RWPE1 (cell line): ENCODE measurements around the gene STK32A.

Experiments used
- CTCF ChIA-PET: fragments of 350-600 bp; sonication (Branson Sonifier 250); formaldehyde crosslinking; extraction: SDS; loops from one replicate; lab custom pipeline; 2021; lab: Yijun Ruan, JAX
- POLR2A ChIA-PET: fragments of 400-600 bp; formaldehyde crosslinking; extraction: SDS; loops from one replicate; lab custom pipeline; 2020; ENCODE audit warnings: antibody characterized with exemption; ENCODE audit not compliant: low non-redundant PET; lab: Yijun Ruan, JAX
- DNase-seq: peaks from one replicate; pipeline ENCODE4 v3.0.0; 2012; ENCODE audit warnings: low spot score
- H3K27ac ChIP-seq: fragments of 450-650 bp; 2 replicates; pipeline ENCODE4 v1.5.1; 2017
- TF ChIP-seq, protein P1 (sequence below): fragments of 450-650 bp; conservative IDR thresholded peaks from 2 replicates; pipeline ENCODE4 v1.5.1; 2017; ENCODE audit warnings: low read depth, mild to moderate bottlenecking

The STK32A gene

DNA sequence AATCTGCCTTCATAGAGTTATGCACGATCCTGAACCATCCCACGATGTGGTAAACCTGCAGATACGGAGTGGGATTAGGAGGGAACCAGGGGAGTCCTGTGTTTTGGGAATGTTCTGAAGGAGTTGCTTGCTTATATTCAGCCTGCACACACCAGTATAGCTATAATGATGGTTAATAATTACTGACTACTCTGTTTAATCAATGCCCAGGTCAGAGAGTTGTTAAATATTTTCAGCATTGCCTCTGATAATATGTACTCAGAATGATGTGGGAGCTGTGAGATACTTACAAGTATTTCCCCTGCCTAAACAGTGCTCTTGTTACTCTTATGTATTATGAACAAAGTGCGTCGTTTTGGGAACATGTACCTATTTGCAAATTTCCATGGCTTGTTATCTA, 34.8 kb upstream of the STK32A start:
- no peak for DNase-seq
- no peak overlapping the region for H3K27ac ChIP-seq
- TF ChIP-seq, protein P1, sequence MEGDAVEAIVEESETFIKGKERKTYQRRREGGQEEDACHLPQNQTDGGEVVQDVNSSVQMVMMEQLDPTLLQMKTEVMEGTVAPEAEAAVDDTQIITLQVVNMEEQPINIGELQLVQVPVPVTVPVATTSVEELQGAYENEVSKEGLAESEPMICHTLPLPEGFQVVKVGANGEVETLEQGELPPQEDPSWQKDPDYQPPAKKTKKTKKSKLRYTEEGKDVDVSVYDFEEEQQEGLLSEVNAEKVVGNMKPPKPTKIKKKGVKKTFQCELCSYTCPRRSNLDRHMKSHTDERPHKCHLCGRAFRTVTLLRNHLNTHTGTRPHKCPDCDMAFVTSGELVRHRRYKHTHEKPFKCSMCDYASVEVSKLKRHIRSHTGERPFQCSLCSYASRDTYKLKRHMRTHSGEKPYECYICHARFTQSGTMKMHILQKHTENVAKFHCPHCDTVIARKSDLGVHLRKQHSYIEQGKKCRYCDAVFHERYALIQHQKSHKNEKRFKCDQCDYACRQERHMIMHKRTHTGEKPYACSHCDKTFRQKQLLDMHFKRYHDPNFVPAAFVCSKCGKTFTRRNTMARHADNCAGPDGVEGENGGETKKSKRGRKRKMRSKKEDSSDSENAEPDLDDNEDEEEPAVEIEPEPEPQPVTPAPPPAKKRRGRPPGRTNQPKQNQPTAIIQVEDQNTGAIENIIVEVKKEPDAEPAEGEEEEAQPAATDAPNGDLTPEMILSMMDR: no peak
- ChIA-PET CTCF (interaction anchor here (3.2 kb wide), 1 partner anchor 11 kb away, joined by 18 read pairs; no protein-coding TSS in a partner anchor), POLR2A (no interaction called here)

DNA sequence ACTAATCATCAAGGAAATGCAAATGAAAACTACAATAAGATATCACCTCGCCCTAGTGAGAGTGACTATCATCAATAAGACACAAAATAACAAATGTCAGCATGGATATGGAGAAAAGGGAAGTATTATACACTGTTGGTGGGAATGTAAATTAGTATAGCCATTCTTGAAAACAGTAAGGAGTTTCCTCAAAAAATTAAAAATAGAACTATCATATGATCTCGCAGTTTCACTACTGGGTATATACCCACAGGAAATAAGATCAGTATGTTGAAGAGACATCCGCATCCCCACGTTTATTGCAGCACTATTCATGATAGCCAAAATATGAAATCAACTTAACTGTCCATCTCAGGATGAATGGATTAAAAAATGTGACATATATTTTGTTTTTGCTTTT, 31.6 kb upstream of the STK32A start:
- H3K27ac ChIP-seq: no peak overlapping the region
- CTCF ChIA-PET: interaction anchor here (0.7 kb wide), 1 partner anchor 149 kb away, joined by 4 read pairs; no protein-coding TSS in a partner anchor
- TF ChIP-seq, protein P1: no peak
- no peak for DNase-seq
- POLR2A ChIA-PET: no interaction called here

DNA sequence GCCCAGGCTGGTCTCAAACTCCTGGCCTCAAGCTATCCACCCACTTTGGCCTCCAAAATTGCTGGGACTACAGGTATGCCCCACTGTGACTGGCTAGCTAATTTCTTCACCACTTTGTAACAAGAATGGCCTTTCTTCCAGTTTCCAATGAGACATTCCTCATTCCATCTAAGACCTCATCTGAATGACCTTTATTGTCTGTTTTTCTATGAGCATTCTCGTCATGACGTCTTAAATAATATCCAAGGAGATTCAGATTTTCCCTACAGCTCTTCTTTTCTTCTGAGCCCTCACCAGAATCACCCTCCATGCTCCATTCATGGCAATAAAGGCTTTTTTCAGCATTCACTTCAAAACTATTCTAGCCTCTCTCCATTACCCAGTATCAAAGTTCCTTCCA, 30.2 kb upstream of the STK32A start:
- ChIA-PET POLR2A (no interaction called here), CTCF (interaction anchor here (0.9 kb wide), 1 partner anchor 16 kb away, joined by 3 read pairs; no protein-coding TSS in a partner anchor)
- no peak for DNase-seq
- TF ChIP-seq, protein P1: no peak
- no peak overlapping the region for H3K27ac ChIP-seq

DNA sequence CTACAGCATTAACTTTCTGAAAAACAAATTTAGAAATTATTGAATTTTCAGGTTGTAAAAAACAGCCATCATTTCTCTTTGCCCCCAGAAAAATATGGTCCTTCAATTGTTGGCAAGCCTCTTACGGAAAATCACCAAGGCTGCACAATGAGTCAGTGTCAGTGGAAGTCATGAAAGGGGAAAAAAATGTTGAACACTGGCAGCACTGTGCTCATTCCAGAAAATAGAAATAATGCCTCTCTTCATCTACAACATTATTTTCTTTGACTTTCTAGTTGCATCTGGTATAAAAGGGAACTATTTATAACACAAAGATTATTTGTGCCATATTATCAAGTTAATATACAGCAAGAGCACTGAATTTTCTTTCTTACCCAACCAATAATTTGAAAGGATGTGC, 26.7 kb upstream of the STK32A start:
- DNase-seq: no peak
- ChIA-PET CTCF (no interaction called here), POLR2A (no interaction called here)
- TF ChIP-seq, protein P1: no peak
- no peak overlapping the region for H3K27ac ChIP-seq

DNA sequence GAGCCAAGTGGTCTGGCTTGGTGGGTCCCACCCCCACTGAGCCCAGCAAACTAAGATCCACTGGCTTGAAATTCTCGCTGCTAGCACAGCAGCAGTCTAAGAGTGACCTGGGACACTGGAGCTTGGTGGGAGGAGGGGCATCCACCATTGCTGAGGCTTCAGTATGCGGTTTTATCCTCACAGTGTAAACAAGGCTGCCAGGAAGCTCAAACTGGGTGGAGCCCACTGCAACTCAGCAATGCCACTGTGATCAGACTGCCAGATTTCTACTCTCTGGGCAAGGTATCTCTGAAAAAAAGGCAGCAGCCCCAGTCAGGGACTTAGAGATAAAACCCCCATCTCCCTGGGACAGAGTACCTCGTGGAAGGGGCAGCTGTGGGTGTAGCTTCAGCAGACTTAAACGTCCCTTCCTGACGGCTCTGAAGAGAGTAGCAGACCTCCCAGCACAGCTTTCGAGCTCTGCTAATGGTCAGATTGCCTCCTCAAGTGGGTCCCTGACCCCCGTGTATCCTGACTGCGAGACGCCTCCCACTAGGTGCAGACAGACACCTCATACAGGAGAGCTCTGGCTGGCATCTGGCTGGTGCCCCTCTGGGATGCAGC, 18.2 kb upstream of the STK32A start:
- no peak overlapping the region for H3K27ac ChIP-seq
- TF ChIP-seq, protein P1: no peak
- ChIA-PET CTCF (interaction anchor here (0.6 to 1.3 kb wide), 4 partner anchors 18 to 305 kb away, joined by 3 to 4 read pairs (median 4); no protein-coding TSS in a partner anchor), POLR2A (no interaction called here)
- no peak for DNase-seq

DNA sequence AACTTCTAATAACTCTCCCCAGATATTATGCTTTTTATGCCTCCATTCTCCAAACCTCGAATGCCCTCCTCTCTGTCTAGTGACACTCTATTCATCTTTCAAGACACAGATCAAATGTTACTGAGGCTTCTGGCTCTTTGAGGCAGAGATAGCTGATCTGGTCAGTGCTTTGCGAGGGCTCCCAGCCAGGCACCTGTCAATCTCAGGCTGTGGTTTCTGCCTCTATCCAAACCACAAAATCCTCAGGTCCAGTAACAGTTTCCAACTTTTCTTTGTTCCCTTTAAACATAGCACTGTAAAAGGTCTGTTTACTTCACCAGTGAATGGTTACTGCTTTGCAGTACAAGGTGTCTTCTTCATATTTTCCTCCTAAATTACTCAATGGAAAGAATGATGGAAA, 11.5 kb upstream of the STK32A start:
- CTCF ChIA-PET: interaction anchor here (2.2 kb wide), 1 partner anchor 146 kb away, joined by 17 read pairs; no protein-coding TSS in a partner anchor

More for the DNA sequence above, 11.5 kb upstream of the STK32A start:
- POLR2A ChIA-PET: no interaction called here
- no peak overlapping the region for H3K27ac ChIP-seq
- no peak for DNase-seq
- TF ChIP-seq, protein P1: no peak
